GM18868 (cell line): Measurements from ENCODE around the gene ASCC1.

Experiments used
- ATAC-seq: cut with Tn5 transposase; IDR thresholded peaks from one replicate; pipeline ENCODE4 v1.9.1; 2021; ENCODE audit warnings: mild to moderate bottlenecking, moderate library complexity; ENCODE audit not compliant: unreplicated experiment

Gene ASCC1

GRCh38 chr10:72215611-72216549, at the start of gene ASCC1, which contains the start of gene ANAPC16:
ASCC1 (minus strand) TSS chr10:72216276; CDS start chr10:72213298, 2,978 bp downstream.
ANAPC16 (plus strand) TSS chr10:72216012; CDS start chr10:72223915, 7,903 bp downstream.
- ATAC-seq: peak; percentile 88

GRCh38 chr10:72265508-72265907, 49.4 kb upstream of the ASCC1 start:
- no peak for ATAC-seq

- ATAC-seq: no peak
These were observed 48.5 kb upstream of the ASCC1 start for GRCh38 chr10:72264536-72264935.

GRCh38 chr10:72263613-72264241, 47.7 kb upstream of the ASCC1 start:
- no peak for ATAC-seq

- peak; percentile 14 for ATAC-seq
These were observed 45.8 kb upstream of the ASCC1 start for GRCh38 chr10:72261784-72262404.

GRCh38 chr10:72260976-72261783, 45.1 kb upstream of the ASCC1 start:
- peak; percentile 53 for ATAC-seq

GRCh38 chr10:72260239-72260975, 44.3 kb upstream of the ASCC1 start:
- peak; percentile 56 for ATAC-seq

GRCh38 chr10:72259491-72260238, 43.6 kb upstream of the ASCC1 start:
- no peak for ATAC-seq

GRCh38 chr10:72258617-72259016, 42.5 kb upstream of the ASCC1 start:
- ATAC-seq: no peak

- ATAC-seq: no peak
These were observed 41.2 kb upstream of the ASCC1 start for GRCh38 chr10:72257051-72257892.

GRCh38 chr10:72255977-72256729, 40.1 kb upstream of the ASCC1 start:
- ATAC-seq: no peak

- ATAC-seq: peak; percentile 39
These were observed 38.9 kb upstream of the ASCC1 start for GRCh38 chr10:72254813-72255568.

- no peak for ATAC-seq
These were observed 37.5 kb upstream of the ASCC1 start for GRCh38 chr10:72253578-72253977.

GRCh38 chr10:72252972-72253371, 36.9 kb upstream of the ASCC1 start:
- no peak for ATAC-seq

GRCh38 chr10:72251635-72252034, 35.6 kb upstream of the ASCC1 start:
- ATAC-seq: no peak

- no peak for ATAC-seq
These were observed 34.6 kb upstream of the ASCC1 start for GRCh38 chr10:72250666-72251065.
